Mucosa of stomach (tissue), 1 donor: ENCODE results near the gene TUBB.
"Not testable (repeated sequence)": the region's sequence is repeated elsewhere in the genome, so short reads cannot be mapped to it uniquely, and the experiment has no call there.

Experiments
- H3K27me3 ChIP-seq: one replicate; pipeline ENCODE4 v1.7.0; 2013; ENCODE audit warnings: mild to moderate bottlenecking, low read length; ENCODE audit not compliant: control insufficient read depth, insufficient read depth
- H3K36me3 ChIP-seq: one replicate; pipeline ENCODE4 v1.7.0; 2013; ENCODE audit warnings: low read length; ENCODE audit not compliant: control insufficient read depth, insufficient read depth
- H3K4me1 ChIP-seq: one replicate; pipeline ENCODE4 v1.7.0; 2013; ENCODE audit warnings: mild to moderate bottlenecking, low read length; ENCODE audit not compliant: control insufficient read depth, insufficient read depth
- H3K4me3 ChIP-seq: one replicate; pipeline ENCODE4 v1.7.0; 2013; ENCODE audit warnings: low read length
- H3K9ac ChIP-seq: one replicate; pipeline ENCODE4 v1.7.0; 2013; ENCODE audit warnings: mild to moderate bottlenecking, low read length, moderate library complexity
- H3K9me3 ChIP-seq: one replicate; pipeline ENCODE4 v1.7.0; 2013; ENCODE audit warnings: mild to moderate bottlenecking, low read length, moderate library complexity; ENCODE audit not compliant: control insufficient read depth
- donor health status: Pancreatic carcinoma.

The TUBB gene

DNA sequence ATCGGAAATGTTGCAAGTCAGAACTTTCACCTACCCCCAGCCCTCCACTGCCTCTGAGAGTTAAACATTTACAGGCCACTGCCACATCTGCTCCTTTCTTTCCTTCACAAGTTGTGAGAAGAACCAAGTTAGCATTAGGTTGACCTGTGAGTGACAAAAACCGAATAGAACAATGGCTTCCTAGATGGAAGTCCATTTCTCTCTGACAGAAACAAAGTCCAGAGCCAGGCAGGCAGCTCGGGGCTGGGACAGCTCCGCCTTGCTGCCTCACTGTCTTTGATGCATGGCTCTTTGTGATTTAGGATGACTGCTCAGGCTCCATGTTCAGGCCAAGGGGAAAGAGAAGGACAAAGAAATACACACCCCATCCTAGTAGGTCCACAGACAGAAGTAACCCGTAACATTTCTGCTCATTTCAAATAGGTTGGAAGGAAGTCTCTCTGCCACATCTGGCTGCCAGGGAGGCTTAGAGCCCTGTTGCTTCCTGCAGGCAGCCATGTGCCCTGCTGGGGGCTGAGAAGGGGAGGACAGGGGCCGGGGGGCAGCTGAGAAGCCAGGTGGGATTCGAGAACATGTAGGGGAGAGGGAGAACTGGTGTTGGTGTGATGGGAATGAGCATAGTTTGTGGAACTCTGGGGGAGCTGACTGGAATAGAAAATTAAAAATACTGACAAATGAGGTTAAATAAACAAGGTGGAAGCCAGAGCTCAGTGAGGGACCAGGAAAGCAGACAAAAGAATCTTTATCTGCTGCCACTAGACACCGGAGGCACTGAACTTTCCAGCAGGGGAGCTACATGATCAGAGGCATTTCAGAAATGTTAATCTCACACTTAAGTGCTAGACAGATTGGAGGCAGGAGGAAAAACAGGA is 43.7 kb downstream of the TUBB start:
- Histone ChIP-seq H3K4me1 (peaks cover 14% of the 10 kb centered on the region), H3K9me3 (no peaks in the 10 kb centered on the region), H3K36me3 (no peaks in the 10 kb centered on the region), H3K27me3 (no peaks in the 10 kb centered on the region), H3K4me3 (no peak overlapping the region), H3K9ac (no peak overlapping the region)

DNA sequence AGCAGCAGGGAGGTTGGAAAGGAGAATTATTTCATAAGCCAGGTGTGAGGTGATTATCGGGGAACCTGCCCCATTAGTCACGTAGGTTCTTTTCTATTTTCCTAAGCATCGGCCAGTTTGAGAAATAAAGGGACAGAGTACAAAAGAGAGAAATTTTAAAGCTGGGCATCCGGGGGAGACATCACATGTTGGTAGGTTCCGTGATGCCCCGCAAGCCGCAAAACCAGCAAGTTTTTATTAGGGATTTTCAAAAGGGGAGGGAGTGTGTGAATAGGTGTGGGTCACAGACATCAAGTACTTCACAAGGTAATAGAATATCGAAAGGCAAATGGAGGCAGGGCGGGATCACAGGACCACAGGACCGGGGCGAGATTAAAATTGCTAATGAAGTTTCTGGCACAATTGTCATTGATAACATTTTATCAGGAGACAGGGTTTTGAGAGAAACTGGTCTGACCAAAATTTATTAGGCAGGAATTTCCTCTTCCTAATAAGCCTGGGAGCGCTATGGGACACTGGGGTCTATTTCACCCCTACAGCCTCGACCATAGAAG is 44.4 kb downstream of the TUBB start:
- H3K9ac ChIP-seq, H3K27me3 ChIP-seq, H3K36me3 ChIP-seq, H3K9me3 ChIP-seq, H3K4me3 ChIP-seq: not testable (repeated sequence)
- H3K4me1 ChIP-seq, result peaks cover 21% of the 10 kb centered on the region

DNA sequence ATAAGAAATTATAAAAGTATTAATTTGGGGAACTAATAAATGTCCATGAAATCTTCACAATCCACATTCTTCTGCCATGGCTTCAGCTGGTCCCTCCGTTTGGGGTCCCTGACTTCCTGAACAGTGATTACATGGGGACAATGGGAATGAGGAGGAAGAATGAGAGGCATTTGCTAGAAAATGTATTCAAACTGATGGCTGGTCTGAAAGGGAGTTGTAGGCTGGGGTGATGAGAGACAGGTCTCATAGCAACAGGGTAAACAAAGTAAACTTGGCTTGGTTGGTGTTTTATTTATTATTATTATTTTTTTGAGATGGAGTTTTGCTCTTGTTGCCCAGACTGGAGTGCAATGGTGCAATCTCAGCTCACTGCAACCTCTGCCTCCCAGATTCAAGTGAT is 45.3 kb downstream of the TUBB start:
- not testable (repeated sequence) for H3K9me3 ChIP-seq, H3K36me3 ChIP-seq, H3K9ac ChIP-seq, H3K4me3 ChIP-seq, H3K27me3 ChIP-seq
- H3K4me1 ChIP-seq, result peaks cover 28% of the 10 kb centered on the region

DNA sequence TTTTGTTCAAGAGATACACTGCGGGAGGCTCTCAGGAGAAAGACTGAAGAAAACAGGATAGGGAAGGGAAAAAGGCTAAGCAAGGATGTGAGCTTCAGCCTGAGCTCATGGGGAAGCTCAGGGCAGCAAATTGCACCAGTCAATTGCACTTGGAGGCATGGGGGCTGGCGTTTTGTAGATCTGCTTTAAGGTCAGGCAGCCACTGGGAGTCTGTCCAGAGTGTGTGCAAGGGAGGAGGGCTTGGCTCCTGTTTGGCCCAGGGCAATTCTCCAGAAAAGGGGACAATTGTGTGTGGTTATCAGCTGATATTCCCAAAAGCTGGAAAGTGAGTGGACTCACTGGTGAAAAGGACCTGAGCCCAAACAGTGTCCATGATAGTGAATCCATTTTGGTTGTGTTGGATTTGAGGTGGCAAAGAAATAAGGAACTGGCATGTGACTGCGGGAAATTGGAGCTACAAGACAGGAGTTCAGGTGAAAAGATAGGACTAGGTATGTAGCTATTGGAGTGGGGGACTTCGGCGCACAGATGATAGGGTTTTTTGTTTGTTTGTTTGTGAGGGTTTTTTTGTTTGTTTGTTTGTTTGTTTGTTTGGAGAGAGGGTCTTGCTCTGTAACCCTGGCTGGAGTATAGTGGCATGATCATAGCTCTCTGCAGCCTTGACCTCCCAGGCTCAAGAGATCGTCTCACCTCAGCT is 46.5 kb downstream of the TUBB start:
- Histone ChIP-seq H3K36me3 (no peaks in the 10 kb centered on the region), H3K9ac (no peak overlapping the region), H3K27me3 (no peaks in the 10 kb centered on the region), H3K4me3 (no peak overlapping the region), H3K4me1 (peaks cover 28% of the 10 kb centered on the region), H3K9me3 (no peaks in the 10 kb centered on the region)

DNA sequence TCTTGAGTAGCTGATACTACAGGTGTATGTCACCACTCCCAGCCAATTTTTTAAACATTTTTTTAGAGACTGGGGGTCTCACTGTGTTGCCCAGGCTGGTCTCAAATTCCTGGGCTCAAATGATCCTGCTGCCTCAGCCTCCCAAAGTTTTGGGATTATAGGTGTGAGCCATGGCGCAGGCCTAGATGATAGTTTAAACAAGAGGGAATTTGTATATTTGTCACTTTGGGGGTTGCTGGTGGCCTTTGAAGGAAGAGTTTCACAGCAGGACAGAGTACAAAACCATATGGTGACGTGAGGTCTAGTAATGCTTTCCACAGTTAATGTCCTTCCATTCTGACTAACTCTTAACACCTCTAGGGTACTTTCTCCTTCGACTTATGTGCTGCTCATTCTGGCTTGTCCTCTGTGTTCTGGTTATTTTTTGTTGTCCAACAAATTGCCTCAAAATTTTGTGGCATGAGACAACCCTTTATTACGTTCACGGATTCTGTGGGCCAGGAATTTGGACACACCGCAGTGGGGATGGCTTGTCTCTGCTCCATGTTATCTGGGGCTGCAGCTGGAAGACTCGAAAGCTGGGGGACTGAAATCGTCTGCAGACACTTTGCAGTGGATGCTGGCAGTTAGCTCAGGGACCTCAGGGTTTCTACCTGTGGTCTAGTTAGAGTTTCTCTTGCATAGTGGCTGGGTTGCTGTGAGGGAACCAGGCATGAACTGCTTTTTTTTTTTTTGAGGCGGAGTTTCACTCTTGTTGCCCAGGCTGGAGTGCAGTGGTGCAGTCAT is 47.2 kb downstream of the TUBB start:
- Histone ChIP-seq H3K36me3 (no peaks in the 10 kb centered on the region), H3K9me3 (no peaks in the 10 kb centered on the region), H3K9ac (no peak overlapping the region), H3K4me3 (no peak overlapping the region), H3K27me3 (no peaks in the 10 kb centered on the region), H3K4me1 (peaks cover 28% of the 10 kb centered on the region)

DNA sequence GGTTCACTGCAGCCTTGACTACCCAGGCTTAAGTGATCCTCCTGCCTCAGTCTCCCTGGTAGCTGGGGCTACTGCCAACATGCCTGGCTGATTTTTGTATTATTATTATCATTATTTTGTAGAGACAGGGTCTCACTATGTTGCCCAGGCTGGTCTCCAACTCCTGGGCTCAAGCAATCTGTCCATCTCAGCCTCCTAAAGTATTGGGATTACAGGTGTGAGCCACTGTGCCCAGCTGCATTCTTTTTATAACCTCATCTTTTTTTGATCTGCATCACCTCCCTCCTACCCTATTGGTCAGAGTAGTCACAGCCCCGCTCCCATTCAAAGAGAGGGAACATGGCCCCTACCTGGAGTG is 47.8 kb downstream of the TUBB start:
- H3K36me3 ChIP-seq, result no peaks in the 10 kb centered on the region
- H3K4me3 ChIP-seq, result no peak overlapping the region
- H3K9ac ChIP-seq, result no peak overlapping the region
- peaks cover 28% of the 10 kb centered on the region for H3K4me1 ChIP-seq
- H3K9me3 ChIP-seq, result no peaks in the 10 kb centered on the region
- H3K27me3 ChIP-seq, result no peaks in the 10 kb centered on the region

DNA sequence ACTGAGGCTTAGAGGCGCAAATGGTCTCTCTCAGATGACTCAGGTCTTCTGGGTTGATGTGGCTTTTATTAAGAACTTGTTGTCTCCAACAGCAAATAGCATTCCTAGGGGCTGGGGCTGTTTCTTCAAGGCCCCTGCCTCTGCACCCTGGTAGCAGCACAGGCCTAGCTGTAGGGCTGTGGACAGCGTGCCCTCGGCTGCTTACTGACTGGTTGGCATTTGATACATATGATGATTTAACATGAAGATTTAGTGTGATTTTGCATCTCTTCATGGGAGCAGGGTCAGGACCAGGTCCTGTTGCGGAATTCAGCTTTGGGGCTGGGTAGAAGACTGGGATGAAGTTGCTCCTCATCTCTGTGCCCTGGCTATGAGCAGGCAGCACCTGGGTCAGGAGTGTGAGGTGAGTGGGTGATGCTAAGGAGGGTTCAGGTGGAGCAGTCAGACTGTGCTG is 48.5 kb downstream of the TUBB start:
- no peak overlapping the region for H3K4me3 ChIP-seq
- no peaks in the 10 kb centered on the region for H3K36me3 ChIP-seq
- H3K9me3 ChIP-seq, result no peaks in the 10 kb centered on the region
- no peaks in the 10 kb centered on the region for H3K27me3 ChIP-seq
- no peak overlapping the region for H3K9ac ChIP-seq
- H3K4me1 ChIP-seq, result peaks cover 22% of the 10 kb centered on the region

DNA sequence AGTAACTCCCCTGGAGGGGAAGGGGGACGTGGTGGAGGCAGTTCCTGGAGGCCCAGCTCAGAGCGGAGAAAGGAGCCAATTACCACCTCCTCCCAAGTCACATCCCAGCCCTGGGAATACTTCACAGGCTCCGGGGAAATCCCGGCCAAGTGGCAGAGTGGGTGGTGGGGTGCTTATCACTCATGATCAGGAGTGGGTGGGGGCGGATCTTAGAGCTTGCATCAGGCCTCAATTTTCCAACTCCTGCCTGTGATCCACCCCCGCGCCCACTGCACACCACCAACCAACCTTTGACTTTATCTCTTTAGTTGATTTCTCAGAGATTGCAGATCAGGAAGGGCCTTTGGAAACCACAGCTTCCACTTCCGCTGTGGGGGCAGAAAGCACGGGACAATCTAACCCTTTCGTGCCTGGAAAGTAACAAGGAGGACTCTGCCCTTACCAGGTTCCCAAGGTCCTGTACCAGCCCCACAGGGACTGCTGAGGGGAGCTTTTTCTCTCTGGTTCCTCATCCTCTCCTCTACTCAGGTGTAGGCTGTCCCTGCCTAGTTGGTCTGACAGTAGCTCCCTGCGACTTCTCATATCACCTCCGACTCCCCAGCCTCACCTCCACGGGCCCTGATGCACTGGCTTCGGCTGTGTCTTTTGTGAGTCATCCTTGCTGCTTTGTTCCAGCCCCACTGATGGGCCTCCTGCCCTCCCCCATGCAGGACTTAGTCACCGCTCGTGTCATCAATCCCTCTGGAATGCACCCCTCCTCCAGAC is 49.1 kb downstream of the TUBB start:
- H3K9ac ChIP-seq, result no peak overlapping the region
- no peaks in the 10 kb centered on the region for H3K9me3 ChIP-seq
- H3K4me3 ChIP-seq, result no peak overlapping the region
- no peaks in the 10 kb centered on the region for H3K27me3 ChIP-seq
- peaks cover 16% of the 10 kb centered on the region for H3K4me1 ChIP-seq
- H3K36me3 ChIP-seq, result no peaks in the 10 kb centered on the region

DNA sequence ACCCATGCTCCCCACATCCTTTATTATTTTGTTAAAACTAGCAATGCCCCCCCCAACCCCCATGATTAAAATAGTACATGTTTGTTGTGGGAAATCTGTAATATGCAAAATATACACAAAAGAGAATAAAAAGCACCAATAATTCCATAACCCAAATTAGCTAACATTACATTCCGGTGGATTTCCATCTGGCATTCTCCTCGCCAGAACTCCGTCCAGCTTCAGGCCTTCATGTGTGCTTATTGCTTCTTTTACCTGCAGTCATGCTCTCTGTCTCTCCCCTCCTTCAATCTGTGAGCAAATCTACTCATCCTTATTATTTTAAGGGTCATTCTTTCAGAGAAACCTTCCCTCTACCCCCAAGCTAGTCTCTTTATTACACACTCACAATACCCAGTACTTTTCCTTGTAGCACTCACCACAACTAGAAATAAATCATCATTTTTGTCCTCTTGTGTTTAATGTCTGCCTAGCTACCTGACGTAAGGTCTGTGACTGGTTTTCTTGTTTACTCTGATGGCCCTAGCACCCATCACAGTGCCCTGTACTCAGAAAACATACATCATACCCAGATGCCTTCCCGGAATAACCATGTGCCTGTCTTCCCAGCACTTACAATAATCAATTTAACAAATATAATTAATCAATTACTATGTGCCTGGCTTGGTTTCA is 49.8 kb downstream of the TUBB start:
- Histone ChIP-seq H3K27me3 (no peaks in the 10 kb centered on the region), H3K4me1 (peaks cover 16% of the 10 kb centered on the region), H3K36me3 (no peaks in the 10 kb centered on the region), H3K4me3 (no peak overlapping the region), H3K9ac (no peak overlapping the region), H3K9me3 (no peaks in the 10 kb centered on the region)

DNA sequence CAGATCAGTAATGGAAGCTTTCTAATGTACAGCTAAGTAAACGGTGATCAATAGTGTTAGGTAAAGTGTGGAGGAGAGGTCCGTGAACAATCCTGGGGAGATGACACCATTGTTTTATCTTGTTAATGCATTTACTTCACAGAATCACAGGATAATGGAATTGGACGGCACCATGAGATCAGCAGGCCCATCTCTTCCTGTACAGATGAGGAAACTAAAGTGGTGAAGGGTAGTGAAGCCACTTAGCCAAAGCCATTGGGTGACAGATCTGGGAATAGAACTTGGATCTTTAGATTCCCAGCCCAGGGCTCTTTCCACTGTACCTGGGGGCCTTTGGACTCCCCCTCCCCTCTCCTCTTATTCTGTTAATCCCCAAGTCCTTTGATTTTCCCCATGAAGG is 50.4 kb downstream of the TUBB start:
- H3K9me3 ChIP-seq, result no peaks in the 10 kb centered on the region
- H3K4me3 ChIP-seq, result no peak overlapping the region
- no peaks in the 10 kb centered on the region for H3K27me3 ChIP-seq
- no peaks in the 10 kb centered on the region for H3K36me3 ChIP-seq
- peaks cover 16% of the 10 kb centered on the region for H3K4me1 ChIP-seq
- H3K9ac ChIP-seq, result no peak overlapping the region

DNA sequence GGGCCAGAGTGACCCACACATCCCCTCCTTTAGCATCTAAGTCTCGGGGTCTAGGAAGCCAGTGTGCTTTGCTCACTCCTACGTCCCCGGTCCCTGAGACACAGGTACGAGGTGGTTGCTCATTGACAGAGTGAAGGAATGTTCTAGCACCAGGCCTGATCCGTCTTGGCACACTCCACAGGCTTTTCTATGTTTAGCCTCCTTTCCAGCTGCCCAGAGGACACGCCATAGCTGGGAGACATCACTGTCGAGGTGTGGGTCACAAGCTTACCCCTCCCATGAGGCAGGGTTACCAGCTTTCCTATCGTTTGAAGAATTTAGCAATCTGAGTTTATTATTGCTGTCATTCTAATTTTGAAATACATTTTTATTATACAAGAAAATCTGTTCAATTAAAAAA is 54.5 kb downstream of the TUBB start:
- Histone ChIP-seq H3K4me3 (no peak overlapping the region), H3K9me3 (no peaks in the 10 kb centered on the region), H3K36me3 (no peaks in the 10 kb centered on the region)

More for the DNA sequence above, 54.5 kb downstream of the TUBB start:
- Histone ChIP-seq H3K27me3 (no peaks in the 10 kb centered on the region), H3K9ac (no peak overlapping the region), H3K4me1 (peaks cover 32% of the 10 kb centered on the region)
